ENCODE results near the gene CDC7. TPM values are rescaled to one million over a fixed set of nuclear protein-coding genes. Genes with fewer than 3 reads are reported as not detected.
"Not testable (repeated sequence)": the region's sequence is repeated elsewhere in the genome, so short reads cannot be mapped to it uniquely, and the experiment has no call there.

CDC7 gene
- total RNA-seq = 1 to 10 TPM in 2 of 3 donors, under 1 TPM in 1; 0.48 to 4.9 (median 4.1) TPM

DNA sequence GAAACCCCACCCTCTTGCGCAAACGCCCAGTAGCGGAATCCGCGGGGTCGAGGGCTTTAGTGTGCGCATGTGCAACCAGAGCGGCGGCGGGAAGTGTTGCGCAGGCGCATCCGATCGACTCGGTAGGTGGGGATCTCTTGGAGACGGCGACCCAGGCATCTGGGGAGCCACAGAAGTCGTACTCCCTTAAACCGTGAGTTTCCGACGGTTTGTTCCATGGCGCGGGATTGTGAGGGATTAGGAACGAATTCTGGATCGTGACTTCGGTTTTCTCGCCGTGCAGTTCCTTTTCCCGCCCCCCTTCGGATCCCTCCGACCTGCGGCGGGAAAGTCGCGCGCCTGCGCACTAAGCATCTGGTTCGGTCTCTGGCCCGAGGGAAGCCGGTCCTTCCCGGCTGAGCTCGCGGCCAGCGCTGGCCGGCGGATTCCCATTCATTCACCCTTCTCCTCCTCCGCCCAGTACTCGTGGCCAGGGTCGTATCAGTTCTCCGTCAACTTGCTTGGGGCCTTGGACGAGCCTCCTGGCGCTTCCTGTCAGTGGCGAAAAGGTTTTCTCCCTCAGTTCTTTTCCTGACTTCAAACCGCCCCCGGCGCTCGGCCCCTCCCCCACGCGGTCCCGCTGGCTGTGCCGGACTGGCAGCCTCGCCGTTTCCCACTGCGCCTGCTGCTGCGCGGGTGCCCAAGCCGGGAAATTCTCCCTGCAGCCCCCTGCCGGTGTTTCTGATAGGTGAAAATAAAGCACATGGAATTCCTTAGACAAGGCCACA, at the start of gene CDC7:
Gene CDC7, plus strand, starts transcription at position 96 of the 767 bp plus-strand sequence. CDS start 866 bp downstream, outside the sequence.
- H3K4me1 ChIP-seq = no peaks in the 10 kb centered on the region
- intact Hi-C loops (cut with DNase I; ENCODE audit: low total_unique reads) = loop anchor here (5.0 kb wide), 1 partner anchor 786 kb away; no protein-coding TSS in a partner anchor
- peak; percentile 76 to 80 for DNase-seq (ENCODE audit: low spot score in 2 of 2)
- H3K36me3 ChIP-seq = no peaks in the 10 kb centered on the region
- peak within 1 kb of the TSS; percentile 51 to 75 (median 73) for H3K4me3 ChIP-seq
- no peaks in the 10 kb centered on the region for H3K27me3 ChIP-seq
- H3K9me3 ChIP-seq = no peaks in the 10 kb centered on the region
- TF ChIP-seq POLR2A (IDR thresholded peaks at IDR 0.05) (no peak), POLR2AphosphoS5 (IDR thresholded peaks at IDR 0.05) (peak in 2 of 3 donors; percentile 37 to 94)
- TF ChIP-seq, protein P1, sequence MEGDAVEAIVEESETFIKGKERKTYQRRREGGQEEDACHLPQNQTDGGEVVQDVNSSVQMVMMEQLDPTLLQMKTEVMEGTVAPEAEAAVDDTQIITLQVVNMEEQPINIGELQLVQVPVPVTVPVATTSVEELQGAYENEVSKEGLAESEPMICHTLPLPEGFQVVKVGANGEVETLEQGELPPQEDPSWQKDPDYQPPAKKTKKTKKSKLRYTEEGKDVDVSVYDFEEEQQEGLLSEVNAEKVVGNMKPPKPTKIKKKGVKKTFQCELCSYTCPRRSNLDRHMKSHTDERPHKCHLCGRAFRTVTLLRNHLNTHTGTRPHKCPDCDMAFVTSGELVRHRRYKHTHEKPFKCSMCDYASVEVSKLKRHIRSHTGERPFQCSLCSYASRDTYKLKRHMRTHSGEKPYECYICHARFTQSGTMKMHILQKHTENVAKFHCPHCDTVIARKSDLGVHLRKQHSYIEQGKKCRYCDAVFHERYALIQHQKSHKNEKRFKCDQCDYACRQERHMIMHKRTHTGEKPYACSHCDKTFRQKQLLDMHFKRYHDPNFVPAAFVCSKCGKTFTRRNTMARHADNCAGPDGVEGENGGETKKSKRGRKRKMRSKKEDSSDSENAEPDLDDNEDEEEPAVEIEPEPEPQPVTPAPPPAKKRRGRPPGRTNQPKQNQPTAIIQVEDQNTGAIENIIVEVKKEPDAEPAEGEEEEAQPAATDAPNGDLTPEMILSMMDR (IDR thresholded peaks at IDR 0.05) = peak in 2 of 3 donors; percentile 14 to 27
- peak within 1 kb of the TSS; percentile 84 to 91 for H3K27ac ChIP-seq

DNA sequence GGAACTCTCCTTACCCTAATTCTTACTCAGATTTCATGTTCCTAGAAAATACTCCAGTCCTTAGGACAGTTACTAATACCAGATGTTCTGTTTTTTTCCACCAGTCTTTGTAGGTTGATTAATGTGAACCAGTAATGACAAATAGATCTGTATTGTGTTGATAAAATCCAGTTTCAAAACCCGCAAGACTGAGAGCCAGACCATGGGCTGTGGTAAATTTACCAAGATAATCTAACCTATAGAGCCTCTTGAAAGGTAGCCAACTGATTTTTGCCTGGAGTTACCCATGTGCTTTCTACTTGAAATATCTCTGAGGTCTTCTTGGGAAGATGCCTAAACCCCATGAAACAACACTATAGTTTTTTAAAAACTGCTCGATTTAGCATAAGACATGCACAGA, 46.5 kb upstream of the CDC7 start:
- no peaks in the 10 kb centered on the region for H3K4me1 ChIP-seq
- H3K9me3 ChIP-seq = no peaks in the 10 kb centered on the region
- H3K27ac ChIP-seq = no peak overlapping the region
- DNase-seq (ENCODE audit: low spot score in 2 of 2) = no peak
- no peak overlapping the region for H3K4me3 ChIP-seq
- intact Hi-C loops (cut with DNase I; ENCODE audit: low total_unique reads) = no loop called here
- TF ChIP-seq, protein P1 (IDR thresholded peaks at IDR 0.05) = no peak
- TF ChIP-seq POLR2AphosphoS5 (IDR thresholded peaks at IDR 0.05) (no peak), POLR2A (IDR thresholded peaks at IDR 0.05) (no peak)
- H3K27me3 ChIP-seq = no peaks in the 10 kb centered on the region
- H3K36me3 ChIP-seq = no peaks in the 10 kb centered on the region

DNA sequence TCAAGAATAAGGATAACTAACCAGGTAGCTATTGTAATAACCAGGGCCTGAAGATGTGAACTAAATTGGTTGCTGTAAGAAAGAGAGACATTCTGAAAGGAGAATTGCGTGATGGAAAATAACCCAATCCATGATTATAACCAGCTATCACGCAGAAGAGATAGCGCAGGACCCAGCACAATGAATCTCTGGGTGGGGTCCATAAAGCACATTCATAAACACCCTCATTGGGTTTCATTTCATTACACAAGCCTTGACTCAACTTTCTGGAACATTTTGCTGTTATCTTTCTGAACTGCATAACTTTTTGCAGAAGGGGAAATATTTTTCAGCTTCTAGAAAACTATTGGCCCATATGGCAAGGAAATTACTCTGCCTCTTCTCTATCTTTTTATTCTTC, 45.3 kb upstream of the CDC7 start:
- no peaks in the 10 kb centered on the region for H3K36me3 ChIP-seq
- intact Hi-C loops (cut with DNase I; ENCODE audit: low total_unique reads) = no loop called here
- no peaks in the 10 kb centered on the region for H3K4me1 ChIP-seq
- TF ChIP-seq, protein P1 (IDR thresholded peaks at IDR 0.05) = no peak
- TF ChIP-seq POLR2A (IDR thresholded peaks at IDR 0.05) (no peak), POLR2AphosphoS5 (IDR thresholded peaks at IDR 0.05) (no peak)
- H3K27ac ChIP-seq = no peak overlapping the region
- no peak for DNase-seq (ENCODE audit: low spot score in 2 of 2)
- no peak overlapping the region for H3K4me3 ChIP-seq
- no peaks in the 10 kb centered on the region for H3K9me3 ChIP-seq
- H3K27me3 ChIP-seq = no peaks in the 10 kb centered on the region

DNA sequence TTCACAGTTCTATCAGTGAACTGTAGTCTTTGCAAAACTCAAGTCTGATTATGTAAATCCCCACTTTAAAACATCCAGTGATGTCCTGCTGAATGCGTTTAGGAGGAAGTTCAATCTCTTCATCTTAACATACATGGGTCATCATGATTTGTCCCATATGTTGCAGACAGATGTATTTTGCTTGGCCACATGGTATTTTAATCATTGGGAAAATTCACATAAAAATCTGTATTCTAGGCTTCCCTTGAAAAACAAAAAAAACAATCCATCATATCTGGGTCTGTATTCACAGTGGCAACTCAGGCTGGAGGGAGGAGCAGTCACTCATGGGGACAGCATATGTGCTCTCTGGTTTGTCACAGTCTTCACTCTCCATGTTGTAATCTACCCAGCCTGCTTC, 44.8 kb upstream of the CDC7 start:
- no peaks in the 10 kb centered on the region for H3K4me1 ChIP-seq
- H3K4me3 ChIP-seq = no peak overlapping the region
- TF ChIP-seq, protein P1 (IDR thresholded peaks at IDR 0.05) = no peak
- TF ChIP-seq POLR2AphosphoS5 (IDR thresholded peaks at IDR 0.05) (no peak), POLR2A (IDR thresholded peaks at IDR 0.05) (no peak)
- DNase-seq (ENCODE audit: low spot score in 2 of 2) = no peak
- no peaks in the 10 kb centered on the region for H3K9me3 ChIP-seq
- intact Hi-C loops (cut with DNase I; ENCODE audit: low total_unique reads) = no loop called here
- H3K27me3 ChIP-seq = no peaks in the 10 kb centered on the region
- no peak overlapping the region for H3K27ac ChIP-seq
- H3K36me3 ChIP-seq = no peaks in the 10 kb centered on the region

DNA sequence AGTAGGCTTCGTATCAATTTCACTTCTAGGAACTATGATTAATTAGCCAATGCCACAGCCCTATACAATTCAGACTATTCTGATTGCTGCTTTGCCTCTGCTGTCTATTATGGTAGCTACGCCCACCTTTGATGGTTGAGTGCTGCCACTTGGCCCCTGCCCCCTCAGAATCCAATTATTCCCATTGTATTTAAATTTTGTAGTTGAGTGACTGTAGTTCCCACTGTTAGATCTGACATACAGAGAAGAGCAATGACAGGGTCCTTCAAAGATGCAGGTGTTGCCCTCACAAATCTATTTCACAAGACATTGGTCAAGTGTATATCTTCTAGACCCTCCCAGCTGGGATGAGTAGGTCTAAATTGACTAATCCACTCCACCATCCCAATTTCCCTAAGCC, 35.3 kb upstream of the CDC7 start:
- H3K27ac ChIP-seq; H3K27me3 ChIP-seq; H3K4me3 ChIP-seq; intact Hi-C loops (cut with DNase I; ENCODE audit: low total_unique reads); DNase-seq (ENCODE audit: low spot score in 2 of 2); H3K36me3 ChIP-seq; H3K4me1 ChIP-seq: not testable (repeated sequence)
- peaks cover 18 to 32% of the 10 kb centered on the region in 2 donors for H3K9me3 ChIP-seq

All from breast epithelium (tissue), 4 donors.